HG02571 (cell line): ENCODE data around the gene CHST6.
"Not testable (repeated sequence)": the region's sequence is repeated elsewhere in the genome, so short reads cannot be mapped to it uniquely, and the experiment has no call there.

ENCODE experiments used
- ATAC-seq: cut with Tn5 transposase; IDR thresholded peaks from one replicate; pipeline ENCODE4 v1.9.1; 2021; ENCODE audit warnings: mild to moderate bottlenecking, moderate library complexity; ENCODE audit not compliant: unreplicated experiment

The CHST6 gene

DNA sequence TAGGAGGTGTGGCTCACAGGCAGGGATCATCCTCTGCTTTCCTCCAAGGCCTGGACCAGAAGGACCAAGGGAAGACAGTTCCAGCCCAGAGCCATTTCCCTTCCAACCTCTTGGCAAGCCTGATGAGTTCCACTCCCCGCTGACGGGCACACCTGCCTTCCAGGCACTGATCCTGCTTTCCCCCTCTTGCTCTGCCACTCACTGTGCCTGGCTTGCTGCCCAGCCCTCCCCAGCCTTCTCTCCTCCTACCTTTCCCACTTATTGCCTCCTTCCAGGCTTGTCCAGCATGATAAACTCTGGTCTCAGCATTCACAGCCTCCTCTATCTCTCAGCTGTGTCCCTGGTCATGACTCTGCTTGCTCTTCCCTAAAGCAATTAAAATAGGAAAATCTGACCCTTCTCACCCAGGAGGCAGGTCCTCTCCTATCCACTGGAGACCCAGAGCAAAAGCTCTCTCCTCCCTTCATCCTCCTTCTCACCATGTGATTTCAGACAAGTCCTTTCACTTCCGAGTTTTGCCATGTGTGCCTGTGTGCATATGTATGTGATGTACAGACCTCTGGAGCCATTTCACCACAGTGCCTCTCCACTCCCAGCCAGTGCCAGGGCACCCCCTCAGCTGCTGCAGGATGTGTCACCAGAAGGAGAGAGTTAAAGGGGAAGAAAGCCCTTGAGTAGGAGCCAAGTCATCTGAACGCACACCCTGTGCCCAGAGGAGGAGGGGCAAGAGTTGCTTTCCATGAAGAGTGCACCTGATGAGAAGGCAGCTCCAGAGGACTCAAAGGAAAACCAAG lies 17.4 kb downstream of the CHST6 start:
- no peak for ATAC-seq

DNA sequence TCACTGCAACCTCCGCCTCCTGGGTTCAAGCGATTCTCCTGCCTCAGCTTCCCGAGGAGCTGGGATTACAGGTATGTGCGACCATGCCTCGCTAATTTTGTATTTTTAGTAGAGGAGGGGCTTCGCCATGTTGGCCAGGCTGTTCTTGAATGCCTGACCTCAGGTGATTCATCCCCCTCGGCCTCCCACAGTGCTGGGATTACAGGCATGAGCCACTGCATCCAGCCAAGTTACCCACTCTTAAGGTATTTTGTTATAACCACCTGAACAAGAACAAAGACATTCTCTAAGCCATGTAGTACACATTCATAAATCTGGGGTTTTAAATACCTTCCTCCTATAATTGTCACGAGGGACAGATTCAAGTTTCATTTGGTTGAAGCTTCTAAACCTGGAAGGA lies 18.4 kb downstream of the CHST6 start:
- ATAC-seq, result no peak

DNA sequence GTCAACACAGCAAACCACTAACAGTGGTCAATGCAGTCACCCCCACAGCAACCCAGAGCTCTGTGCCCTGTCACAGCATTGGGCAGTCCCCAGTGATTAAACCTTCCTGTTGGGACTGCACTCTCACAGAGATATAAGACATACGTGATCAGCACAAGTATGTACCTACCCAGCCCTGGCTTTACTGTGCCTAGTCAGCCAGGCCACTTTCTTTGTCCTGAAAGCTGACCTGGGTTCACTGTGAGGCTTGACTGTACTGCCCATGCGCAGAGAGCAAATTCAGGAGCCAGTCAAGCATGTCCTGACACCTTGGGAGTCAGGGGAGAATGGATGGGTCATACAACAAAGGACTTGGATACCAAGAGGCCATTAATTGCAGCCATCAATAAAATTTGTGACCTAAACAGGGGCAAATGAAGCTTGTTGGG lies 19.8 kb downstream of the CHST6 start:
- no peak for ATAC-seq

DNA sequence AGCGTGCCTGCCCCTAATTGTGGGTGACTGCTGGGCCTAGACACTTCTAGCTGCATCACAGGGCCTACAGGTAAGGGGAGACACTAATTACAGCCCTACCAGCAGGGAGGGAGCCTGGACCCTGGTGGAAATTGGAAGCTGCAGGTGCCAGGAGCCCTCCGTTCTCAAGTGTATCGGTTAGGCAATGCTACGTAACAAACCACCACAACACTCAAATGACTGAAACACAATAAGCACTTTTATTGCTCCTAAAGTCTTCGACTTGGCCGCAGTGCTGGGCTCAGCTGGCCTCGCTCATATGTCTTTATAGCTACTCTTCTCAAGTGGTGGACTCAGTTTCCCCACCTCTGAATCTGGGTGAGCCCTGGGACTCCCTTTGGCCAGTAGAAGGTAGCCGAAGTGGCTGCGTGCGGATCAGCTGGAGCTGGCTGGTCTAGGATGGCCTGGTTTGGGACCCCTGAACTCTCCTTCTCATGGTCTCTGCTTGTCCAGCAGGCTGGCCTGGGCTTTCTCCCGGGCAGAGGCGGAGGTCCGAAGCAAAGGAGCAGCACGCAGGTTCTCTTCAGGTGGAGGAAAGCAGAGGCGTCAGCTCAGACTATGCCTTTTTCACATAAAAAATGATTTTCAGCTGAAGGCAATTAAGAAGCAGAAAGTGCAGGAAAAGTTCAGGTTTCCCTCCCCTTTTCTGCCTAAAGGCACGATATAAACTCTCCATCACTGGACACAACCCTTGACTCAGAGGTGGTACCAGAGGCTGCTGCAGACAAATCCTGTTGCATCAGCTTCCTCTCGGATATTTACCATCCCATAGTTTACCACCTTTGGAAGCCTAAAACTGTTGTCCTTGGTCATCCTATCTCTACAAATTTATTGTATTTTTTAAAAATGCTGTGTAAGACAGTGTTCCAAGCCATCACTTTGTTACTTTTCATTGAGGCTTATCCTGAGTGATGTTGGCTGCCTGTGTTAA lies 22.0 kb downstream of the CHST6 start:
- no peak for ATAC-seq

DNA sequence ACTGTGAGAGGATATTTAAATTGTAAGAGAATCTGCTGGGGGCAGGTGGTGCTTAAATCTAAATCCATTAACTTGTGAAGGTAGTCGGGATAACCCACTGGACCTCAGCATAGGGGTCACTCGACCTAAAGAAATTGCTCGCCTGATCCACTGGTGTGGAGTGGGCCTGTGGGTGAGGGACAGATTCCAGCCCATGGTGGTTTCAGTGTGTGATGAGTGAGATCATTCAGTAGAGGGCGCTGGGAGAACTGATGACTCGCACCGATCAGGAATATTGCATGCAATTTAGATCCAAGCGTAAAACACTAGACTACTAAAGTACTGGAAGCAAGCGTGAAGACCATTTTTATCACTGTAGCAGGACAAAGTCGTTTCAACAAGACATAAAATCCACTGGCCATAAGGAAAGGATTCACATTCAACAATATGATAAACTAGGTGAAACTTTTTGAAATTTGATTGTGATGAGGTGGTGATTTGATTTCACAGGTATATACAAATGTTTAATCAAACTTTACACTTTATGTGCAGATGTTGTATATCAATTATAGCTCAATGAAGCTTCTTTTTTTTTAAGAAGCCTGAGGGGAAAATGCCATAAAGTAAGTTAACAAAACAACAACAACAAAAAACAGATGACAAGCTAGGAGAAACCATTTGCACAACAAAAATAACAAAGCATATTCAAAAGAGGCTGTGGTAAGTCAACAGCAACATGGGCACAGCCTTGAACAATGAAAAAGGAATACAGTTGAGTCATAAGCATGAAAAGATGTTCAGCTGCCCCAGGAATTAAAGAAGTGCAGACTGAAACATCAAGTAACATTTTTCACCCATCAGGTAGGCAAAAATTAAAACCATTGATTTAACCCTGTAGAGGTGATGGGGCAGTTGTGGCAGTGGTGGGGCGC lies 23.3 kb downstream of the CHST6 start:
- peak; percentile 81 for ATAC-seq

DNA sequence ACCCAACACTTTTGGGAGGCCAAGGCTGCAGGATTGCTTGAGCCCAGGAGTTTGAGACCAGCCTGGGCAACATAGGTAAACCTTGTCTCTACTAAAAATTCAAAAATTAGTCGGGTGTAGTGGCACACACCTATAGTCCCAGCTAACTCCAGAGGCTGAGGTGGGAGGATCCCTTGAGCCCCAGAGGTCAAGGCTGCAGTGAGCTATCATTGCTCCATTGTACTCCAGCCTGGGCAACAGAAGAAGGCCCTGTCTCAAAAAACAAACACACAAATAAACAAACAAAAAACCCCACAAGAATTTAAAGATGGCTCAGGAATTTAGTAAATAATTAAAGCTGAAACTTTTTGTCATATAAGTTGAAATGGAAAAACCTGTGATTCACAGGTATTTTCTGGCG lies 28.5 kb downstream of the CHST6 start:
- no peak for ATAC-seq

DNA sequence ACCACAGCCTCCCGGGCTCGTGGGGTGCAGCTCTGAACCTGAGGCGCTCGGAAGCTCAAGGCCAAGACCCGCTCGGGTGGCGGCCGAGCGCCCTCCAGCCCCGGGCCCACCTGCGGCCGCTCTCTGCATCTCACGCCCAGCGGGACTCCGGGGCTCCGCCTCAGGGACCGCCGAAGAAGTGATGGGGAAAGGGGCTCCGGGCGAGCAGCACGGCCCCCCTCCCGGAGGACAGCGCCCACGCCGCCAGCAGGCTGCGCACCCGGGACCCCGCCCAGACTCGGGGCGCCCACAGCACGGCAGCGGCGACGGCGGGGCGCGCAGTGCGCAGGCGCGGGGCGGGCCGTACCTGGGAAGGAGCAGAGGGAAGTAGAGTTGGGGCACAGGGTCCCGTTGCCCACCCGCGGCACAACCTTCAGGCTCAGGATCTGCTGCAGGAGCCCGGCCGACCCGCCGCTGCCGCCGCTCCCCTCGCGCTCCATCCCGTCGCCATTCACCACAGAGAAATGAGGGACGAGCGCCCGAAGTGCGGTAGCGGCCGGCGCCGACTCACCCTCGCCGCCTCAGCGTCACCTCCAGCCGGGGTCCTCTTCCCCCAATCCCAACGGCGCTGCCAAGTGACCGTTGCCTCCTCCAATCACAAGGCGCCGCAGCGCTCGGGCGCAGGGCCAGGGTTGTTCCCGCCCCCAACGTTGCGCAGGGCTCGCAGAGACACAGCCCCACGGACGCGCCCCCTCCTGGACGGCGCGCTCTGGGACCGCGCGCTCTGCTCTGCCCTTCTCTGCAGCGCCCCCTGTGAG lies 30.9 kb downstream of the CHST6 start, which contains the start of gene TMEM170A:
TSS of gene TMEM170A (minus strand) at position 568 of the 797 bp plus-strand sequence. CDS start at position 479, 89 bp downstream.
- ATAC-seq, result peak; percentile 93

DNA sequence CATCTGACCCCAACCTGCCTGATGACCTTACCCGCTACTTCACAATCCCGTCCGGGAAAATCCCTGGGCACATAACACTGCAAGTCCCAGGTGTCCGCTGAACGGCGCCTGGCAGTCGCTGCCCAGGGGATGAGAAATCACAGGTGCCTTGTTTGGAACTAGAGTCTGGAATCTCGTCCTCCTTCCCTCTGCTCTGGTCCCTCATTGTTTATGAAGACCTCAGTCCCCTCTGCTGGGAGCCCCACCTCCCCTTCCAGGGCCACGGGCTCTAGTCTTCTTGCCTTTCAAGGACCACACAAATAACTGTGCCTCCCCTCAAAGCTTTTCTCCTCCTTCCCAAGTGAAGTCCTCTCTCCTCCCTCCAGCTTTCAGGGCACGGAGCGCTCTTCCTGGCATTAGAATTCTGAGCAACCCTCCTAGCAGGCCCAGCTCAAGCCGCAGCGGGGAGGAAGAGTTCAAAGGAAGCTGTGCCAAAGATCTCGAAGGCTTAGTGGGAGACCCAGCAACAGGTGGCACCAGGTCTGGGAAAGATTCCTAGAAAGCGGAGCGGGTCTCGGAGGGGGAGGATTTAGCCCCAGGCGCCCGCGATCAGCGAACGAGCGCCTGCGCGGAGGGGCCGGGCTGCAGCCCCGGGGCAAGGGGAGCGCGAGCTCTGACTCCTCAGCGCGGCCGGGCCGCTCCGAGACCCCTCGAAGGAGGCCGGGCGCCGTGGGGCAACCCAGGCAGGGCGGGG lies 31.7 kb downstream of the CHST6 start:
- peak; percentile 15 for ATAC-seq

DNA sequence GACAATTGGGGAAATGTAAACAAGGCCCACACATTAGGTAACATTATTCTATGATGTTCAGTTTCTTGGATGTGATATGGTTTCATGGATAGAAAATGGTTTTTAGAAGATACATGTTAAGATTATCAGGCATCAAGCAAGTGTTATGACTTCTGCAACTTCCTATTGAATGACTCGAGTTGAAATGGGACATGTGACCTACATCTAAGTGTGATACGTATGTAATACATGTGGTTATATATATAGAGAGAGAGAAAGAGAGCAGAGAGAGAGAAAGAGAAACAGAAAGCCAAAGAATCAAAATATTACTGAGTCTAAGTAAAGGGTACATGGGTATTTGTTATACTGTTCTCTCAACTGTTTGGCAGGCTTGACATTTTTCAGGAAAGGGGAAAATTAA lies 32.4 kb downstream of the CHST6 start:
- no peak for ATAC-seq

DNA sequence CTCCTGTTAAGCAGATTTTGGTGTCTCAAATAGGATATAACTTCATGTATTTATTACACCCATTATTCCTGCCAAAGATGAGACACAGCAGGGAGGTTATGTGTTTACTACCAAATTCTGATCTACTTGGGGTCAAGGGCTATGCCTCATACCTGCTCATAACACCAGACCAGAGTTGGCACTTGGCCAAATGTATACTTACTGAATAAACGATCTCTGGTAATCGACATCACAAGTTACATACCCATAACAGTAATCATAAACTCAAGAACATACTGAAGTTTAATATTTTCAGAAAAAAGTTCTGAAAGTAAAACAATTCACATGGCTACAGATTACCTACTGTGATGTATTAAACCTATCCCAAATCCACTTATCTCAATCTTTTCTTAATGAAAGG lies 33.7 kb downstream of the CHST6 start:
- ATAC-seq, result no peak

DNA sequence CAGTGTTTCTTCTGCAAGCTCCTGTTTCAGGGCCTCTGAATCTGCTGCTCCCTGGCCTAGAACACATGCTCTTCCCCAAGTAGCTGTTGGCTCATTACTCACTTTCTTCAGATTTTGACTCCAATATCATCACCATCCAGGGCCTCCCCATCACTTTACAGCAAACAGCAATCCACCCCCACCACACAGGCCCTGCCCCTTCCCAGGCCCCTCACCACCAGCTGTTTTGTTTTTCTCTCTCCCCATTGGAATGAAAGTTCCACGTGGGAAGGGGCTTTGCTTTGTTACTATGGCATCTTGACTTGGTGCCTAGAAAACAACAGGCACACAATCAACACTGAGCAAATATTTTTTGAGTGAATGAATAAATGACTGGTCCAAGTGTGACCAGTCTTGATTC lies 34.8 kb downstream of the CHST6 start:
- ATAC-seq, result no peak

DNA sequence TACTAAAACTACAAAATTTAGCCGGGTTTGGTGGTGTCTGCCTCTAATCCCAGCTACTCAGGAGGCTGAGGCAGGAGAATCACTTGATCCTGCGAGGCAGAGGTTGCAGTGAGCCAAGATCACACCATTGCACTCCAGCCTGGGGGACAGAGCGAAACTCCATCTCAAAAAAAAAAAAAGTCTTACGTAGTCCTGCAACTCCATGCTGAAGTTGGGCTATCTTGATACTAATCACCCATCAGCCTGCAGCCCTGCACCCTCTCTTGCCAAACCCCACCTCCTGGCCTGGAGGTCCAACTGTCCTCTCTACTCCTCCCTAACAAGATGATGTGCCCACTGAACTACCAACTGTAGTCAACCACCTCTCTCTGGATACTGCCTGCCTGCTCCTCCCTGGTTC lies 35.5 kb downstream of the CHST6 start:
- no peak for ATAC-seq

DNA sequence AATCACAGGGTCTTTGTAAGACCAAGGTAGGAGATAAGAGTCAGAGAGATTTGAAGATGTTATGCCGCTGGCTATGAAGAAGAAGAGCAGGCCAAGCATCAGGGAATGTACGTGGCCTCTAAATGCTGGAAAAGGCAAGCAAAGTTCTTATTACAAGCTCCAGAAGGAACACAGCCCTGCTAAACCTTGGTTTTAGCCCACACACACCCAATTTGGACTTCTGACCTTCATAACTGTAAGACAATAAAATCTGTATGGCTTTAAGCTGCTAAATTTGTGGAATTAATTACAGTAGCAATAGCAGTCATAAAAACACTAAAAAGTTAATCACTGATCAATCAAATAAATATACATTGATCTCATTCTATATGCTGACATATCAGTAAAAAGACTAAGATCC lies 36.8 kb downstream of the CHST6 start:
- no peak for ATAC-seq

DNA sequence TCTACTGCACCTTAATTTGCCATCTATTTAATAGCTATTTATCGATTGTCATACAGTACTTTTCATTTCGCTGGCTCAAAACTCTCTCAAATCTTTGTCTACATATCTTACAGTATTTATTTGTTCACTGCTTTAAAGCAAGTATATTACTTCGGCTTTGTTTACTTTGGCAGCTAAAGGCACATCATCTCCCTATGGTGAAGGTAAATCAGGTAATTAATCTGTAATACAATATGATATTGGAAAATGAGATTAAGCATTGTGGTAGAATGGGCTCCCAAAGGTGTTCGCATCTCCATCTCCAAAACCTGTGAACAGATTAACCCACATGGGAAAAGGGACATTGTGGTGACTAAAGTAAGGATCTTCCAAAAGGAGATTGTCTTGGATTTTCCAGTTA lies 37.2 kb downstream of the CHST6 start:
- no peak for ATAC-seq

DNA sequence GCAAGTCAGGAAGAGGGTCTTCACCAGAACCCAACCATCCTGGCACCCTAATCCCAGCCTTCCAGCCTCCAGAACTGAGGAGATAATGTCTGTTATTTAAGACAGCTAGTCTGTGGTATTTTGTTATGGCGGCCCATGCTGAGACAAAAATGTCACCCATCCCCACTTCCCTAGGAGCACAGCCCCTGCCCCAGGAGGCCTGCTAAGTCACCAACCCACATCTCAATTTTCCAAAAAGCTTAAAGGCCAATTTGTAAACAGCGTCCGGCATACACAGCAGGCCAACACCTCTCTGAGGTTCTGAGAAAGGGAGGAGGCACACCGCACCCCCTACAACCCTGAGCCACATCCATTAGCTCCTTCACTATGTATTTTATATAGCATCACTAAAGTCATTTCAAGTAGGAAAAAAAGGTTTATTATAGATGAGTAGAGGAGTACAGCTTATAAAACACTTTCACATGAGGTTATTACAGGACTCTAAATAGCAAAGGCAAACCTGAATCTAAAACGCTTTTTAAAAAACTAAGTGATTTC lies 37.7 kb downstream of the CHST6 start:
- ATAC-seq, result no peak

DNA sequence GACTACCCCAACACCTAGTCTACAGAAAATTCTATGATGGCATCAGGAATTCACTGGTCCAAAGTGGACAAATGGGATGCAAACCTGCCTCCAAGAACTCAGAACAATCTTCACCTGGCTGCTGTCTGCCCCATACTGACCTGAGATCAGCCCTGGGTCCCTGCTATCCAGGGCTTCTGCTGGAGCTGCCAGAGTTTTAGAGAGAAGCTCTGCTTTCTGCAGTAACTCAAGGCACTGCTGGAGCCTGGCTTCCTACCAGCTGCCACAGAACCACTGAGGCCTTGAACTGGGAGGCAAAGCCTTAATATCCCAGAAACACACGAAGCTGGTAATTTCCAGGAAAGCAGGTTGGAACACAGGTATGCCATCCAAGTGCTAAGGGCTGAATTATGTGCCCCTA lies 38.3 kb downstream of the CHST6 start:
- no peak for ATAC-seq

DNA sequence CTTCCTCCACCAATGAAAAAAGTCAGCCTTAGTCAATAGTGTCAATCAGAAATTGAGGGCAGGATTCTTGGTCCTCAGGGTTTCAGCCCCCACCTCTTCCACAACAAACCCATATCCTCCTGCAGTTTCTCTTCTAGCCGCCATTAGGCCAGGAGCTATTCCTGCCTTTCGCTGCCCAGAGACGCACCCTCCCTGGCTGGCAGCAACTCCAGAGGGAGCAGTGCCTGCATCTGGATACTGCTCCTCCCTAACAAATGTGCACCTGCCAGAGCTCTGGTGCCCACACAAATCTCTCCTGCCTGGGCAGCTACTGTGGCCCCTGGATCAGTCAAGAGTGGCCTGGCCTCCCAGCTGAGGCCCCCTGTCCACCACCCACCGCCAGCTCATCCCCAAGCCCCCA lies 38.8 kb downstream of the CHST6 start:
- ATAC-seq, result not testable (repeated sequence)

DNA sequence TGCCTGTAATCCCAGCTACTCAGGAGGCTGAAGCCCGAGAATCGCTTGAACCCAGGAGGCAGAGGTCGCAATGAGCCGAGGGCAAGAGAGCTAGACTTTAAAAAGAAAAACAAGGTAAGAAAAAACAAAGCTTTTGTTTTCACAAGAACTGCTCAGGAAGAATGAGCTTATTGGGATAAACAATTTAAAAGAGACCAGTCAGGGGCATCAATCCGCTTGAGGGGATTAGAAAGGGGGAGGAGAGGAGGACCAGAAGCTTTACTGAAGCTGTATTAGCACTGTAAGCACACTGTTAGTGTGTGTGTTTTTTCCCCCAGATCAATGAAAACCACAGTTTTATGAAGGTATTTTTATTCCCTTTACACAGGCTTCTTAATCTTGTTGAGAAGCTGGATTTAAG lies 39.6 kb downstream of the CHST6 start:
- ATAC-seq, result no peak
